Neutrophil (primary cell): ENCODE data around the gene CIBAR2.

Source experiments
- H3K27ac ChIP-seq: fragments of 200-600 bp; sonication (generic); 2 replicates; pipeline ENCODE4 v1.5.1; 2016; ENCODE audit warnings: mild to moderate bottlenecking, moderate library complexity
- H3K27me3 ChIP-seq: fragments of 200-600 bp; sonication (generic); 2 replicates; pipeline ENCODE4 v1.6.0; 2016; ENCODE audit warnings: mild to moderate bottlenecking
- H3K36me3 ChIP-seq: fragments of 200-600 bp; sonication (generic); 2 replicates; pipeline ENCODE4 v1.5.1; 2017
- H3K4me1 ChIP-seq, 2 experiments: fragments of 200-600 bp in 1 of 2; sonication (generic) in 1 of 2; 1 replicate in 1 of 2; 2 replicates in 1 of 2; pipeline versions ENCODE4 v1.5.1 to v1.6.1; 2013 to 2016; ENCODE audit warnings: low read depth in 1 of 2, low read length in 1 of 2, mild to moderate bottlenecking in 1 of 2, moderate library complexity in 1 of 2; ENCODE audit not compliant: control insufficient read depth in 1 of 2, insufficient read depth in 1 of 2
- H3K4me3 ChIP-seq, 2 experiments: fragments of 200-600 bp in 1 of 2; sonication (generic) in 1 of 2; 1 replicate in 1 of 2; 2 replicates in 1 of 2; pipeline ENCODE4 v1.5.1; 2013 to 2016; ENCODE audit warnings: low read depth in 1 of 2, low read length in 1 of 2, mild to moderate bottlenecking in 1 of 2, moderate library complexity in 1 of 2
- H3K9me3 ChIP-seq: fragments of 200-600 bp; sonication (generic); 2 replicates; pipeline ENCODE4 v1.5.1; 2016
- CTCF ChIP-seq: fragments of 200-600 bp; sonication (generic); IDR thresholded peaks from 2 replicates; pipeline ENCODE4 v1.5.1; 2016; ENCODE audit warnings: antibody characterized with exemption

CIBAR2 gene

GRCh38 chr16:85092309-85092708 lies 20.0 kb downstream of the CIBAR2 start:
- no peak for TF ChIP-seq CTCF

GRCh38 chr16:85091522-85091910 lies 20.8 kb downstream of the CIBAR2 start:
- no peaks in the 10 kb centered on the region for H3K9me3 ChIP-seq
- peaks cover 4% of the 10 kb centered on the region for H3K27me3 ChIP-seq
- TF ChIP-seq CTCF, result no peak
- H3K4me1 ChIP-seq, result peaks cover 5 to 11% of the 10 kb centered on the region in 2 experiments
- peaks cover 51% of the 10 kb centered on the region for H3K36me3 ChIP-seq
- peak overlapping the region; percentile 65 for H3K27ac ChIP-seq
- H3K4me3 ChIP-seq, result no peak overlapping the region

More at GRCh38 chr16:85092309-85092708, 20.0 kb downstream of the CIBAR2 start:
- Histone ChIP-seq H3K4me1 (peaks cover 5 to 11% of the 10 kb centered on the region in 2 experiments), H3K27ac (peak overlapping the region; percentile 65), H3K9me3 (no peaks in the 10 kb centered on the region), H3K27me3 (peaks cover 12% of the 10 kb centered on the region), H3K4me3 (no peak overlapping the region), H3K36me3 (peaks cover 43% of the 10 kb centered on the region)

GRCh38 chr16:85090873-85091521 lies 21.3 kb downstream of the CIBAR2 start:
- peak overlapping the region; percentile 65 for H3K27ac ChIP-seq
- H3K27me3 ChIP-seq, result no peaks in the 10 kb centered on the region
- no peak overlapping the region for H3K4me3 ChIP-seq
- H3K9me3 ChIP-seq, result no peaks in the 10 kb centered on the region
- TF ChIP-seq CTCF, result no peak
- H3K36me3 ChIP-seq, result peaks cover 56% of the 10 kb centered on the region
- peaks cover 5 to 11% of the 10 kb centered on the region in 2 experiments for H3K4me1 ChIP-seq

GRCh38 chr16:85090181-85090580 lies 22.1 kb downstream of the CIBAR2 start:
- H3K4me3 ChIP-seq, result no peak overlapping the region
- H3K36me3 ChIP-seq, result peaks cover 64% of the 10 kb centered on the region
- peak overlapping the region; percentile 65 for H3K27ac ChIP-seq
- no peaks in the 10 kb centered on the region for H3K27me3 ChIP-seq
- no peaks in the 10 kb centered on the region for H3K9me3 ChIP-seq
- TF ChIP-seq CTCF, result no peak
- H3K4me1 ChIP-seq, result peaks cover 5 to 11% of the 10 kb centered on the region in 2 experiments

GRCh38 chr16:85089525-85089924 lies 22.7 kb downstream of the CIBAR2 start:
- H3K27ac ChIP-seq, result no peak overlapping the region
- no peak overlapping the region for H3K4me3 ChIP-seq
- no peak for TF ChIP-seq CTCF
- H3K4me1 ChIP-seq, result peaks cover 5 to 11% of the 10 kb centered on the region in 2 experiments
- no peaks in the 10 kb centered on the region for H3K27me3 ChIP-seq
- H3K9me3 ChIP-seq, result no peaks in the 10 kb centered on the region
- peaks cover 71% of the 10 kb centered on the region for H3K36me3 ChIP-seq
